Tibial artery (tissue), 4 donors: ENCODE results near the gene GLRA1.

ENCODE experiments used
- DNase-seq, 2 donors: peaks; one replicate each; pipeline ENCODE4 v3.0.0-alpha.2; 2019
- H3K27ac ChIP-seq, 2 donors: fragments of 200-600 bp; sonication (generic) in 1 of 2; 1 replicate in 1 of 2; 2 replicates in 1 of 2; pipeline ENCODE4 v1.5.1; 2018 to 2019; ENCODE audit warnings: mild to moderate bottlenecking in 1 of 2
- H3K27me3 ChIP-seq, 2 donors: fragments of 200-600 bp; sonication (generic) in 1 of 2; one replicate each; pipeline versions ENCODE4 v1.5.1 to v1.6.0; 2016 to 2019
- H3K36me3 ChIP-seq, 3 donors: fragments of 200-600 bp; sonication (generic) in 2 of 3; one replicate each; pipeline ENCODE4 v1.5.1; 2016 to 2019; ENCODE audit warnings: mild to moderate bottlenecking in 2 of 3
- H3K4me1 ChIP-seq, 4 donors: fragments of 200-600 bp; sonication (generic) in 2 of 4; 1 replicate in 3 of 4; 2 replicates in 1 of 4; pipeline ENCODE4 v1.5.1; 2016 to 2019
- H3K4me3 ChIP-seq, 2 donors: fragments of 200-600 bp; sonication (generic) in 1 of 2; 1 replicate in 1 of 2; 2 replicates in 1 of 2; pipeline ENCODE4 v1.5.1; 2018 to 2019; ENCODE audit warnings: mild to moderate bottlenecking in 2 of 2
- H3K9me3 ChIP-seq, 3 donors: fragments of 200-600 bp; sonication (generic) in 1 of 3; one replicate each; pipeline ENCODE4 v1.5.1; 2016 to 2019
- intact Hi-C: fragments of 100-400 bp; cut with DNase I; formaldehyde crosslinking; loops from one replicate; pipeline ENCODE4 v1.15.0; 2023; ENCODE audit warnings: low total_unique reads
- TF ChIP-seq, protein P1 (sequence below), 2 experiments: fragments of 200-600 bp in 1 of 2; fragments of 450-650 bp in 1 of 2; IDR thresholded peaks; one replicate each; pipeline ENCODE4 v1.5.1; 2017 to 2019; ENCODE audit warnings: antibody characterized with exemption in 2 of 2, mild to moderate bottlenecking in 1 of 2, moderate library complexity in 1 of 2

GLRA1 gene

DNA sequence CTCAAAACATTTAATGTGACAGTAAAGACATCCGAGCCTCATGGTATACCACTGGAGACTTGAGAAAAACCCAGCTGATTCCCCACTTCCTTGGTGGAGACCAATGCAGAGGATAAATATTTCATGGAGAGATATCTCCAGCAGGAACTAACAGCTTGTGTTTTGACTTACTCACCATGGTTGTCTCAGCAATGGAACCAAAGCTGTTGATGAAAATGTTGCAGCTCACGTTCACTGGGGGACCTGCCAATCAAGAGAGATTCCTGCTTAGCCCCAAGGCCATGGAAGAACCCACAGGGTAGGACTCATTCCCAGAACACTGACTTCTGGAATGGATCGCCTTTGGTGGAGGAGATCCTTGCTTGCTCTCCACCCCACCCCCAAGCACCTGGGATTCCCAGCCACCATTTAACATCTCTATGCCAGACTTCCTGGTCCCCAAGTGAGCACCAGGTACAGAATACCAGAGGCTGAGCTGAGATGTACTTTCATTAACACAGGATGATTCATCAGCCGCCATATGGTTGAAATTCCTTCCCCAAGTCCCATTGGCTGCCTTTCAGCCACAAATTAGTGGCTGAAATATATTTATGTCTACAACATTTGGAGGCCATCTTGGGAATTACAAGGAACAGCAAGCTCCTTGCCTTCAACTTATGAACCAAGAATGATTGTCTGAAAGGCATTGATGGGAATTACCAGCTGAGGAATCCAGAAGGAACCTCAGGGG, 37.9 kb downstream of the GLRA1 start:
- Histone ChIP-seq H3K27ac (no peak overlapping the region), H3K36me3 (no peaks in the 10 kb centered on the region), H3K9me3 (no peaks in the 10 kb centered on the region), H3K4me1 (no peaks in the 10 kb centered on the region), H3K27me3 (no peaks in the 10 kb centered on the region), H3K4me3 (no peak overlapping the region)
- TF ChIP-seq, protein P1, sequence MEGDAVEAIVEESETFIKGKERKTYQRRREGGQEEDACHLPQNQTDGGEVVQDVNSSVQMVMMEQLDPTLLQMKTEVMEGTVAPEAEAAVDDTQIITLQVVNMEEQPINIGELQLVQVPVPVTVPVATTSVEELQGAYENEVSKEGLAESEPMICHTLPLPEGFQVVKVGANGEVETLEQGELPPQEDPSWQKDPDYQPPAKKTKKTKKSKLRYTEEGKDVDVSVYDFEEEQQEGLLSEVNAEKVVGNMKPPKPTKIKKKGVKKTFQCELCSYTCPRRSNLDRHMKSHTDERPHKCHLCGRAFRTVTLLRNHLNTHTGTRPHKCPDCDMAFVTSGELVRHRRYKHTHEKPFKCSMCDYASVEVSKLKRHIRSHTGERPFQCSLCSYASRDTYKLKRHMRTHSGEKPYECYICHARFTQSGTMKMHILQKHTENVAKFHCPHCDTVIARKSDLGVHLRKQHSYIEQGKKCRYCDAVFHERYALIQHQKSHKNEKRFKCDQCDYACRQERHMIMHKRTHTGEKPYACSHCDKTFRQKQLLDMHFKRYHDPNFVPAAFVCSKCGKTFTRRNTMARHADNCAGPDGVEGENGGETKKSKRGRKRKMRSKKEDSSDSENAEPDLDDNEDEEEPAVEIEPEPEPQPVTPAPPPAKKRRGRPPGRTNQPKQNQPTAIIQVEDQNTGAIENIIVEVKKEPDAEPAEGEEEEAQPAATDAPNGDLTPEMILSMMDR (IDR thresholded peaks at IDR 0.05): no peak
- DNase-seq: no peak
- intact Hi-C loops: no loop called here

DNA sequence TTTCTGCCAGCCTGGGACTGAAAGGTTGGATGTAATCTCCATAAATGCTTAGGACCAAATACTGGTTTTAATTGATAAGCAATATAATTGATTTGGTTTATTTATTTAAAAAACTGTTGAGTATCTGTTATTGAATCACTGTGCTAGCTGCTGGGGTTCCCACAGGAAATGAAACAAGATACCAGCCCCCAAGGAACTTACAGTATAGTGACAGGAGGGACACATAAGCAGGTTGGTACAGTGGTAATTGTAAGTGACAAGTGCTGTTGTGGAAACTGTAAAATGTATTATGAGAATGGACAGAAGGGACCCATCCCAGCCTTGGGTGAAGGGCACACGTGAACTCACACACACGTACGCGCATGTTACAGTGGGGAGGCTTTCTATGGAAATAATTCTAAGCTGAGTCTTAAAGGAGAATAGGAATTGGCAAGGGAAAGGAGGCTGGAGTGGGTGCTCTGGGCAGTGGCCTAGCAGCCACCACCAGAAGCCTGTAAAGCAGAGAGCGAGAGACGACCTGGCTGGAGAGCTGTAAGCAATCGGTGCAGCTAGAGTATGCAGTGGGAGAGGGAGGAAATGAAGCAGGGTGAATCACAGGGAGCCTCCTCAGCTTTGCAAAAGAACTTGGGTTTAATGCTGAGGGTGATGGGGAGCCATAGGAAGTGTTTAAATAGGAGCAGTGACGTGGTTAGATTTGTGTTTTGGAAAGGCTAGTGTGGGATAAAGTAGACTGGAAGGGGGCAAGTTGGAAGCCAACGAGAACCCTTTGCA, 39.3 kb downstream of the GLRA1 start:
- intact Hi-C loops: no loop called here
- TF ChIP-seq, protein P1 (IDR thresholded peaks at IDR 0.05): no peak

DNA sequence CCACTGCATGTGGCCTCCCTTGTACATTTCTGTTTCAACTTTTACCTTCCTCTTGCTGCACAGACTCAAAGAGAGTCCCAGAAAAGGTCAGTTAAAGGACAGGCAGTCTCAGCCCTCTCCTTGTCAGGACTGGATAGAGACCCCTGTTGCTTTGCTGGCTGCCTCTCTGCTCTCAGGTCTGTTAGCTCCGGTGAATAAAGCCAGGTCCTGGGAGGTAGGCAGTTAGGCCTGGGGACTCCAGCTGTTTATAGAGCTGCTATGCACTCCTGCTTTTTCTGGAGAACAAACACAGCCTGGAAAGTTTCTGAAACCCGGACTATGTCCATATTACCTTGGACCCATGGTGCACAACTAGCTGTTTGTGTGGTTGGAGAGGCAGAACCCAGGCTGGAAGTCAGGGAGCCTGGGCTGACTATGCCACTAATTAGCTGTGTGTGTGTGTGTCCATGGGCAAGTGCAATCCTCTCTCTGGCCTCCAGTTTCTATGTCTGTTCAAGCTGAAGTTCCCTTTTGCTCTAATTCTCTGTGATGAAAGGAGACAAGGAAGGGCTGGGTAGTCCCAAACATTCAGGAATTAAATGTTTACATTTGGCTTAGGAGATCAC, 42.9 kb downstream of the GLRA1 start:
- TF ChIP-seq, protein P1 (IDR thresholded peaks at IDR 0.05): no peak
- Histone ChIP-seq H3K27me3 (no peaks in the 10 kb centered on the region), H3K27ac (no peak overlapping the region), H3K4me3 (no peak overlapping the region), H3K36me3 (no peaks in the 10 kb centered on the region), H3K9me3 (no peaks in the 10 kb centered on the region), H3K4me1 (peaks cover 0 to 7% (median 5%) of the 10 kb centered on the region in 4 donors)
- intact Hi-C loops: no loop called here
- no peak for DNase-seq

More for the DNA sequence above, 39.3 kb downstream of the GLRA1 start:
- no peaks in the 10 kb centered on the region for H3K27me3 ChIP-seq
- H3K27ac ChIP-seq: no peak overlapping the region
- no peak overlapping the region for H3K4me3 ChIP-seq
- DNase-seq: no peak
- no peaks in the 10 kb centered on the region for H3K36me3 ChIP-seq
- peaks cover 0 to 2% (median 1%) of the 10 kb centered on the region in 4 donors for H3K4me1 ChIP-seq
- H3K9me3 ChIP-seq: no peaks in the 10 kb centered on the region

DNA sequence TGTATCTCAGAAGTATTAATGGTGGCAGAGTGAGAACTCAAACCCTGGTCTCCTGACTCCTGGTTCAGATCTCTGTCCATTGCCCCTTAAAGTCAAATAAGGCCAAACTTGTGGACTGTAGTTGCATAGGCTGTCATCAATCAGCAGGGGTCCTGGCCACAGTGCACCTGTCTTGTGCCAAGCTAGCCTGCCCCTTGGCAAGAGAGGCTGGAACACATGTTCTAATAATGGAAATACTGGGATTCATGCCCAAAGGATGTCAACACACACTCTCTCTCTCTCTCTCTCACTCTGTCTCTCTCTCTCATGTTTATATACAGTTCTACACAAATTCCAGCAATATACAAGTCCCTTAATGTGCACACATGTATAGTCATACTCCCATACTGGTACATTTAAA, 44.3 kb downstream of the GLRA1 start:
- intact Hi-C loops: no loop called here
- H3K27me3 ChIP-seq: no peaks in the 10 kb centered on the region
- H3K27ac ChIP-seq: no peak overlapping the region
- no peak overlapping the region for H3K4me3 ChIP-seq
- no peaks in the 10 kb centered on the region for H3K9me3 ChIP-seq
- no peak for DNase-seq
- H3K4me1 ChIP-seq: peaks cover 0 to 7% (median 5%) of the 10 kb centered on the region in 4 donors
- H3K36me3 ChIP-seq: no peaks in the 10 kb centered on the region
- TF ChIP-seq, protein P1 (IDR thresholded peaks at IDR 0.05): no peak

DNA sequence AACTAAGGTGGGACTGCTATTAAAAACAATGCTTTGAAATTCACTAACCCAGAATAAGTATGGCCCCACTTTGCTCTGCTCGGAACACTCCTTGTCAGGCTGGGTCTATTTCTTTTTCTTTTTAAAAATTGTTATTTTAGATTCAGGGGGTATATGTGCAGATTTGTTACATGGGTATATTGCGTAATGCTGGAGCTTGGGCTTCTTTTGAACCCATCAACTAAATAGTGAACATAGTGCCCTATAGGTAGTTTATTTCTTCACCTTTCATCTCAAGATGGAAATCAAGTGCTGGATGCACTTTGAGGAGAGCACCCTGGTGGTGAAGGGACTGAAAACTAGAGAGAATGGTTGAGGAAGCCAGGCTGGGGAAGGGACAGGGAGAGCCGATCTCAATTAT, 51.0 kb downstream of the GLRA1 start:
- no peak for DNase-seq
- H3K27me3 ChIP-seq: no peaks in the 10 kb centered on the region
- no peaks in the 10 kb centered on the region for H3K4me1 ChIP-seq
- no peak overlapping the region for H3K4me3 ChIP-seq
- no peak overlapping the region for H3K27ac ChIP-seq
- H3K9me3 ChIP-seq: no peaks in the 10 kb centered on the region
- no peaks in the 10 kb centered on the region for H3K36me3 ChIP-seq
- intact Hi-C loops: no loop called here
- TF ChIP-seq, protein P1 (IDR thresholded peaks at IDR 0.05): no peak
